ENCODE results near the gene LCLAT1.

LCLAT1 gene

DNA sequence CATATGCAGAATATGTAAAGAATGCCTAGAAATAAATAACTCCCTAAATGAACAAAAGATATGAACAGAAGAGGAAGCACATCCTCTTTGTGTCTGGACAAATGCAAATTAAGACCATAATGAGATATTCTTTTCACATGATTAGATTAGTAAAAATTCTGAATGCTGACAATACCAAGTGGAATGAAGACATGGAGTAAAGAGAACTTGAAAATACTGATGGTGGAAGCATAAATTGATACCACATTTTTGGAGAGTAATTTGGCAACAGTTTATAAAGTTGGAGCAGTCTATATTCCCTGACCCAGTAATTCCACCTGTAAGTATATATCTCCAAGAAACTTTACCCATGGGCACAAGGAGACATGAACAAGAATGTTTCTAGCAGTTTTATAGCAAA, 230.2 kb downstream of the LCLAT1 start:
- TF ChIP-seq GABPA (IDR thresholded peaks at IDR 0.05; ENCODE audit: low read depth) (no peak), CTCF (IDR thresholded peaks at IDR 0.05; ENCODE audit: insufficient read depth, low read length) (no peak), REST (IDR thresholded peaks at IDR 0.05; ENCODE audit: insufficient replicate concordance, low read depth) (no peak), POLR2AphosphoS5 (IDR thresholded peaks at IDR 0.05; ENCODE audit: low read depth) (no peak), SPI1 (IDR thresholded peaks at IDR 0.05; ENCODE audit: borderline replicate concordance, low read depth) (no peak)
- no peak overlapping the region for H3K27ac ChIP-seq (replicated peaks)
- H3K4me3 ChIP-seq (replicated peaks; ENCODE audit: insufficient read depth, low read length), result no peak overlapping the region
- DNase-seq (ENCODE audit: low read depth in 1 of 2, low spot score in 1 of 2), result no peak
- H3K27me3 ChIP-seq (ENCODE audit: insufficient read depth, poor library complexity, severe bottlenecking), result no peaks in the 10 kb centered on the region

- TF ChIP-seq CTCF (IDR thresholded peaks at IDR 0.05; ENCODE audit: insufficient read depth, low read length) (no peak), SPI1 (IDR thresholded peaks at IDR 0.05; ENCODE audit: borderline replicate concordance, low read depth) (no peak), POLR2AphosphoS5 (IDR thresholded peaks at IDR 0.05; ENCODE audit: low read depth) (no peak), REST (IDR thresholded peaks at IDR 0.05; ENCODE audit: insufficient replicate concordance, low read depth) (no peak), GABPA (IDR thresholded peaks at IDR 0.05; ENCODE audit: low read depth) (no peak)
- Histone ChIP-seq H3K27me3 (ENCODE audit: insufficient read depth, poor library complexity, severe bottlenecking) (no peaks in the 10 kb centered on the region), H3K4me3 (replicated peaks; ENCODE audit: insufficient read depth, low read length) (no peak overlapping the region), H3K27ac (replicated peaks) (no peak overlapping the region)
- DNase-seq (ENCODE audit: low read depth in 1 of 2, low spot score in 1 of 2), result no peak
Observed at GRCh38 chr2:30677861-30678385, 230.9 kb downstream of the LCLAT1 start.

DNA sequence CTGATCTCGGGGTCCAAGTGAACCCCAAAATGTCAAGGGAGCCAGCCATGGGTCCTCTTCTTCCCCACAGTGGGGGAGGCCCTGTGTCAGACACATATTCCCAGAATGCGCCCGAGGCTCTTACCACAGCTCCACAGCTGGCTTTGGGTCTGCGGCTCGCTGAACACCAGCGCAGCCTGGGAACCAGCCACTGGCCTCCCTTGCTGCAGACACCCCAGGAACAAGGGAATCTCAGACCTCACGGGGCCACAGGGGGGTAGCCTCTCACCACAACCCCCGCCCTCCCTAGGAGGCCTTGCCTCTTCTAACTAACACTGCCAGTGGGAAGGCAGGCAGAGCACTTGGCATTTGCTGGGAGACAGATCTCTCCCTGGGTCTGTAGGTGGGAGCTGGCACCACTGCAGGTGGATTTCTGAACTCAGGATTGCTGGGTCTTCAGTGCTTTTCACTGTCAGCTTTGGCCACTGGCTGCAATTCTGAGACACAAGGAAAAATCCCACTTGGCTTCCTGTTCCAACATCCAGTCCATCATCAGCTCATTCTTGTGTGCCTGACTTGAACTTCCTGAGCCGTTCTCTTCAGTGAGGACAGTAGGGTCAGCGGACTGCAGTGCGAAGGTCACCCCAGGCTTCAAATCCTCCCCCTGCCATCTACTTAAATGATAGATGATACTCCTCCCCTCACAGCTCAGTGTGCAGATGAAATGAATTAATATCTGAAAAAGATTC, 231.5 kb downstream of the LCLAT1 start:
- no peaks in the 10 kb centered on the region for H3K27me3 ChIP-seq (ENCODE audit: insufficient read depth, poor library complexity, severe bottlenecking)
- H3K27ac ChIP-seq (replicated peaks), result no peak overlapping the region
- H3K4me3 ChIP-seq (replicated peaks; ENCODE audit: insufficient read depth, low read length), result no peak overlapping the region
- TF ChIP-seq POLR2AphosphoS5 (IDR thresholded peaks at IDR 0.05; ENCODE audit: low read depth) (no peak), GABPA (IDR thresholded peaks at IDR 0.05; ENCODE audit: low read depth) (no peak), SPI1 (IDR thresholded peaks at IDR 0.05; ENCODE audit: borderline replicate concordance, low read depth) (no peak)
- no peak for DNase-seq (ENCODE audit: low read depth in 1 of 2, low spot score in 1 of 2)

DNA sequence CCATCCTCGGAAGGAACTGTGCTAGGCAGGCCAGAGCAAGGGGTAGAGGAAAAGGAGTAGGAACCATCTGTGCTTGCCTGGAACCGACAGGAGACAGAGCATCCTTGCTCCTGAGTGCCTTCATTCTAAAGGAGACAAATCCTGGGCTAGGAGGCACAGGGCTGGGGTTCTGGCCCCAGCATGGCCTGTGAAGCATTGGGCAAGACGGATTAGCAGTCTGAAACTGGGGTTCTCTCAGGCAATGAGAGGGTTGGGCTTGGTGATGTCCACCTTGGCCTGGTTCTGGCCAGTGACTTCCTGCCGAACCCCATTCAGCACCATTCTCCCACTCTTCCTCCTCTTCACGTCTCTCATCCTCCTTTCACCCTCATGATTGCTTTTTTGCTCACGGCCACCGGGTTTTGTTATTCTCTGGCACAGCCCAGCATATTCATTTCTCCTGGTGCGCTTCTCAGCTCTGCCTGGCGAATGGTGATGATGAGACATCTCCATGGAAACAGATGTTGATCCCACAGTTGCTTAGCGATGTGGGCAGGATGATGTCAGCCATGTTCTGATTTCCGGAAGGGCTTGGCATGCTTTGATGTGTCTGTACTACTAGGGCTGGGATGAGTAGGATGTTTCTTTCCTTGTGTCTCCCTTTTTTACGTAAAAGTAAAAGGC, 232.5 kb downstream of the LCLAT1 start:
- Histone ChIP-seq H3K27ac (replicated peaks) (no peak overlapping the region), H3K4me3 (replicated peaks; ENCODE audit: insufficient read depth, low read length) (no peak overlapping the region), H3K27me3 (ENCODE audit: insufficient read depth, poor library complexity, severe bottlenecking) (no peaks in the 10 kb centered on the region)
- DNase-seq (ENCODE audit: low read depth in 1 of 2, low spot score in 1 of 2), result no peak
- TF ChIP-seq POLR2AphosphoS5 (IDR thresholded peaks at IDR 0.05; ENCODE audit: low read depth), result no peak
- no peak for TF ChIP-seq REST (IDR thresholded peaks at IDR 0.05; ENCODE audit: insufficient replicate concordance, low read depth)
- TF ChIP-seq CTCF (IDR thresholded peaks at IDR 0.05; ENCODE audit: insufficient read depth, low read length), result no peak
- no peak for TF ChIP-seq SPI1 (IDR thresholded peaks at IDR 0.05; ENCODE audit: borderline replicate concordance, low read depth)
- TF ChIP-seq GABPA (IDR thresholded peaks at IDR 0.05; ENCODE audit: low read depth), result no peak

Measured in HL-60 (cell line).